Activated naive CD8-positive, alpha-beta T cell treated with anti-CD3 and anti-CD28 coated beads, Interleukin-2, amount 50 U/mL, for 24 hours (primary cell): ENCODE measurements around the gene RGL4.
"Not testable (repeated sequence)": the region's sequence is repeated elsewhere in the genome, so short reads cannot be mapped to it uniquely, and the experiment has no call there.

Experiments
- ATAC-seq: fragments of 150-1000 bp; cut with Tn5 transposase; one replicate; pipeline ENCODE4 v1.10.0; 2021
- DNase-seq: peaks from one replicate; pipeline ENCODE4 v3.0.0; 2021
- H3K27ac Mint-ChIP-seq: one replicate; pipeline ENCODE4 v1.8.0; 2021; ENCODE audit warnings: mild to moderate bottlenecking, mixed read lengths
- H3K27me3 Mint-ChIP-seq: one replicate; pipeline ENCODE4 v1.8.0; 2021; ENCODE audit warnings: mixed read lengths
- H3K36me3 Mint-ChIP-seq: one replicate; pipeline ENCODE4 v1.8.0; 2021; ENCODE audit warnings: low read depth, mixed read lengths
- H3K4me1 Mint-ChIP-seq: one replicate; pipeline ENCODE4 v1.8.0; 2021; ENCODE audit warnings: mixed read lengths
- H3K4me3 Mint-ChIP-seq: one replicate; pipeline ENCODE4 v1.8.0; 2021; ENCODE audit warnings: mild to moderate bottlenecking, moderate library complexity, mixed read lengths
- H3K9me3 Mint-ChIP-seq: one replicate; pipeline ENCODE4 v1.8.0; 2021; ENCODE audit warnings: mixed read lengths

The RGL4 gene, protein sequence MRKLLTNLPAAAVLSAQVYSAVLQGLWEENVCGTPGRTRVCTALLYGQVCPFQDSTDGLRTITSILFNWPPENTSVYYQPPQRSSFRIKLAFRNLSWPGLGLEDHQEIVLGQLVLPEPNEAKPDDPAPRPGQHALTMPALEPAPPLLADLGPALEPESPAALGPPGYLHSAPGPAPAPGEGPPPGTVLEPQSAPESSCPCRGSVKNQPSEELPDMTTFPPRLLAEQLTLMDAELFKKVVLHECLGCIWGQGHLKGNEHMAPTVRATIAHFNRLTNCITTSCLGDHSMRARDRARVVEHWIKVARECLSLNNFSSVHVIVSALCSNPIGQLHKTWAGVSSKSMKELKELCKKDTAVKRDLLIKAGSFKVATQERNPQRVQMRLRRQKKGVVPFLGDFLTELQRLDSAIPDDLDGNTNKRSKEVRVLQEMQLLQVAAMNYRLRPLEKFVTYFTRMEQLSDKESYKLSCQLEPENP

DNA sequence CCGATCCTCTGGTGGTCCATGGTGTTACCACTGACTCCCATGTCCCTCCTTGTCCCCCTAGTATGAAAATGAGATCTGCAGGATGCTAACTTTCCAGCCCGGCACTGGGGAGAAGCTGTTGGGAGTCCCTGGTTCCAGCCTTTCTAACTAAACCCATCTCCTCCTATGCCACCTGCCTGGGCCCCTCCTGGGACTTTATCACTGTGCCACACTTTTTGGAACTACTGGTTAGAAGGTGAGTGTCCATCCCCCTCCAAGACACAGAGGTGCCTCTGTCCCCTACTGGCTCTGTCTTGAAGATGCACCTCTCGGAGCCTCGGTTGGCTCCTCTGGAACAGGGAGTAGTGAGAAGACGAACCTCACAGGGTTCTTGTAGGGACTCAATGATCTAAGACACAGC, at the start of gene RGL4:
TSS of gene RGL4 (plus strand) at position 301 of the 400 bp plus-strand sequence. CDS start 1,018 bp downstream, outside the sequence.
- DNase-seq (no peak), ATAC-seq (no peak)
- Mint-ChIP-seq H3K27me3 (no peaks in the 10 kb centered on the region), H3K36me3 (peaks cover 13% of the 10 kb centered on the region), H3K4me1 (peaks cover 13% of the 10 kb centered on the region), H3K9me3 (no peaks in the 10 kb centered on the region), H3K4me3 (no peak within 1 kb of the TSS), H3K27ac (no peak within 1 kb of the TSS)

DNA sequence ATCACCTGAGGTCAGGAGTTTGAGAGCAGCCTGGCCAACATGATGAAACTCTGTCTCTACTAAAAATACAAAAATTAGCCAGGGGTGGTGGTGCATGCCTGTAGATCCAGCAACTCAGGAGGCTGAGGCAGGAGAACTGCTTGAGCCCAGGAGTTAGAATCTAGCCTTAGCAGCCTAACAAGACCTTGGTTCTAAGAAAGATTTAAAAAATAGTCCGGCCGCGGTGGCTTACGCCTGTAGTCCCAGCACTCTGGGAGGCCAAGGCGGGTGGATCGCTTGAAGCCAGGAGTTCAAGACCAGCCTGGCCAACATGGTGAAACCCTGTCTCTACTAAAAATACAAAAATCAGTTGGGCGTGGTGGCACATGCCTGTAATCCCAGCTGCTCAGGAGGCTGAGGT, 44.3 kb upstream of the RGL4 start:
- H3K4me3 Mint-ChIP-seq, DNase-seq, H3K27ac Mint-ChIP-seq, H3K27me3 Mint-ChIP-seq, H3K36me3 Mint-ChIP-seq, ATAC-seq, H3K9me3 Mint-ChIP-seq, H3K4me1 Mint-ChIP-seq: not testable (repeated sequence)

DNA sequence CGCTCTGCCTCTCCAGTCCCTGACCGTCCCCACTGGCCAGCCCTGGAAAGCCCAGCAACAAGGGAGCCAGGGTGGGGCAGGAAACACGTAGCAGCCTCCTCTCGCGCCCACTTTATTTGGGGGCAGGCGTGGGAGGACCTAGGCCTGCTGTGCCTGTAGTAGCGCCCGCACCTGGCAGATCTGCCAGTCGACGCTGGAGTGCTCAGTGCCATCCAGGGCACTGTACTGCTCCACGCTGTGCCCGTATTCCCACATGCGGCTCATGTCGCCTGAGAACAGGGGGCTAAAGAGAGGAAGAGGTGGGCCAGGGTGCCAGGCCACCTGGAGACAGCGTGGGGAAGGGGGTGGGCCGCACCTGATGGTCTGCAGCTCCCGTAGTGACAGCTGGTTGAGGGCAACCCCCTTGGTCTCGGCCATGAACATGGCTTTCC, 41.7 kb upstream of the RGL4 start:
- H3K4me1 Mint-ChIP-seq: no peaks in the 10 kb centered on the region
- H3K36me3 Mint-ChIP-seq: peaks cover 1% of the 10 kb centered on the region

DNA sequence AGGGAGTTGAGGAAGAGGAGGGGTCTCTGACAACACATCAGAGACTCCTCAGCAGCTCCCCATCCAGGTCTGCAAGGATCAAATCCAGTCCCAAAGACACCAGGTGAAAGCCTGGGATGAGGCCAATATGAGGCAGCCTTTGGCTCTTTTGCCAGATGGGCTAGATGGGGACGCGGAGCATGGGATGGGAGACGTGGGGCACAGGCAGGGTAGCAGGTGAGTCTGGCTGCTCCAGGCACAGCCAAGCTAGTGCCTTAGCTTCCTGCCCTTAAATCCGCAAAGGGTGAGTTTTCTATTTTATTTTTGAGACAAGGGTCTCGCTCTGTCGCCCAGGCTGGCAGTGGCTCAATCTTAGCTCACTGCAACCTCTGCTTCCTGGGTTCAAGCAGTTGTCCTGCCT, 39.1 kb upstream of the RGL4 start:
- Mint-ChIP-seq H3K27me3 (no peaks in the 10 kb centered on the region), H3K36me3 (peaks cover 1% of the 10 kb centered on the region), H3K9me3 (no peaks in the 10 kb centered on the region), H3K4me3 (no peak overlapping the region), H3K27ac (no peak overlapping the region), H3K4me1 (no peaks in the 10 kb centered on the region)
- DNase-seq: no peak
- ATAC-seq: no peak

More for the DNA sequence above, 41.7 kb upstream of the RGL4 start:
- no peak for DNase-seq
- Mint-ChIP-seq H3K9me3 (no peaks in the 10 kb centered on the region), H3K4me3 (no peak overlapping the region), H3K27ac (no peak overlapping the region), H3K27me3 (no peaks in the 10 kb centered on the region)
- no peak for ATAC-seq

DNA sequence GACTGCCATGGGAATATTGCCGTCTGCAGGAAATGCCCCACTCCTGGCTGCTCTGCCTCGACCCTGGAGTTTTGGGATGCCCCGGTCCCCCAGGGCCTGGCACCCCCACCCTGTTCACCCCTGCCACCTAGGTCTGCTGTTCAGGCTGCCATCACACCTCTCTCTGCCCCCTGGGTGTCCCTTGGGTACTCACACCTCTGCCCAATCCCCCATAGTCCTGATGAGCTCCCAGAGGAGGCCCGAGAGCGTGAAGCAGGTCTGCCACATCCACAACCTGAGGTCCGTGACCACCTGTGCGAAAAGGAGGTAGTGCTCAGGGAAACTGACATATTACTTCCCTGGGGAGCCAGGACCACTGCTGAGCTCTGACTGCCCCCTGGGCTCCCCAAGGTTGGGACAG, 38.5 kb upstream of the RGL4 start:
- H3K4me3 Mint-ChIP-seq: no peak overlapping the region
- H3K36me3 Mint-ChIP-seq: peaks cover 1% of the 10 kb centered on the region
- no peaks in the 10 kb centered on the region for H3K4me1 Mint-ChIP-seq
- no peak overlapping the region for H3K27ac Mint-ChIP-seq
- no peaks in the 10 kb centered on the region for H3K9me3 Mint-ChIP-seq
- ATAC-seq: no peak
- DNase-seq: no peak
- no peaks in the 10 kb centered on the region for H3K27me3 Mint-ChIP-seq

DNA sequence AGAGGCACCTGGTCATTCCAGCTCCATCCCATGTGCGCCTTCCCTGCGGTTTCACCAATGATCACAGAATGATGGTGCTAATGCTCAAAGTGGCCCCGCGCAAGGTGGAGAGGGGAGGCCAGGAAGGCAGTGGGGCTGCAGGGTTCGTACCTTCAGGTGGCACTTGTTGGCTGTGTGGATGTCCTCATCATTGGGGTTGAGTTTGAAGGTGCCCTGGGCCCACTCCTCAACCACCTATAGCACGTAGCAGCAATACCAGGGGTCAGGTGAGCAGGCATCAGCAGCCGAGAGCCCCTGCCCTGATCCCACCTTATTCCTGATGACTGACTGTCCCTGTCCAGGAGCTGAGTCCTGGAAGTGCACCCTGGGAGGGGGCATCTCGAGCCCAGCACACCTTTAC, 38.1 kb upstream of the RGL4 start:
- H3K9me3 Mint-ChIP-seq: no peaks in the 10 kb centered on the region
- H3K4me3 Mint-ChIP-seq: no peak overlapping the region
- ATAC-seq (no peak), DNase-seq (no peak)
- H3K36me3 Mint-ChIP-seq: peaks cover 1% of the 10 kb centered on the region
- H3K27me3 Mint-ChIP-seq: no peaks in the 10 kb centered on the region
- H3K4me1 Mint-ChIP-seq: no peaks in the 10 kb centered on the region
- no peak overlapping the region for H3K27ac Mint-ChIP-seq

DNA sequence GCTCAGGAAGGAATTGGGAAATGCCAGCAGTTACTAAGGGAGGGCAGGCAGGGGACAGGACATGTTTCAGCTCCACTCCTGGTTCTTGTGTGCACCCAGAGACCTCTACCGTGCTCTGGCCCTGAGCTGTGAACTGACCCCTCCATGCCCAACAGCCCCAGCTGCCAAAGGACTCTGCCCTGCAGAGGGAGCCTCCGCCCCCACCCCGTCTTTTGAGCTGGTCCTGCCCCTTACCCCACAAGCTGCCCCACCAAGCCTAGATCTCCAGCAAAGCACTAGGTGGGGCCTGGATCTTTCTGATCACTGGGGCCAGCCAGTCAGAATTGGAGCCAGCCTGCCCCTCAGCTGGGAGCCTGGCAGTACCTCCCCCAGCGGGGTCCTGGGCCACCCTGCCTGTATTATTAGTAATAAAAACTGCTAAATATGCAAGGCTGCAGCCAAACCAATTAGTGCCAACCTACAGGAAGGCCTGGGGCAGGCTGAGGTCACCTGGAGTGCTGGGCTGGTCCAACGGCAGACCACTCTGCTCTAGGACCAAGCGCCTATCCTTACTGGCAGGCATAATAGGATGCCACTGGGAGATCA, 34.8 kb upstream of the RGL4 start:
- H3K27ac Mint-ChIP-seq: no peak overlapping the region
- no peaks in the 10 kb centered on the region for H3K9me3 Mint-ChIP-seq
- no peaks in the 10 kb centered on the region for H3K27me3 Mint-ChIP-seq
- H3K4me1 Mint-ChIP-seq: no peaks in the 10 kb centered on the region
- DNase-seq (no peak), ATAC-seq (no peak)
- H3K36me3 Mint-ChIP-seq: peaks cover 8% of the 10 kb centered on the region
- no peak overlapping the region for H3K4me3 Mint-ChIP-seq

DNA sequence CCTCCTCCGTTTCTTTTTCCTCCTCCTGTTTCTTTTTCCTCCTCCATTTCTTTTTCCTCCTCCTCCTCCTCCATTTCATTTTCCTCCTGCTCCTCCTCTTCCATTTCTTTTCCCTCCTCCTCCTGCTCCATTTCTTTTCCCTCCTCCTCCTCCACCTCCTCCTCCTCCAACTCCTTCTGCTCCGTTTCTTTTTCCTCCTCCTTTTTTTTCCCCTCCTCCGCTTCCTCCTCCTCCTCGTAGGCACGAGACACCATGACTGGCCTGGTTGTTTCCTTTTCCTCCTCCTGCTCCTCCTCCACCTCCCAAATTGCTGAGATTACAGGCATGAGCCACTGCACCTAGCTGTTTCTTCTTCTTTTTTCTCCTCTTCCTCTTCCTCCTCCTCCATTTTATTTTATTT, 33.1 kb upstream of the RGL4 start:
- H3K9me3 Mint-ChIP-seq: no peaks in the 10 kb centered on the region
- peaks cover 1% of the 10 kb centered on the region for H3K4me1 Mint-ChIP-seq
- no peak for ATAC-seq
- no peaks in the 10 kb centered on the region for H3K27me3 Mint-ChIP-seq
- no peak for DNase-seq
- no peak overlapping the region for H3K4me3 Mint-ChIP-seq
- no peak overlapping the region for H3K27ac Mint-ChIP-seq
- H3K36me3 Mint-ChIP-seq: peaks cover 13% of the 10 kb centered on the region

DNA sequence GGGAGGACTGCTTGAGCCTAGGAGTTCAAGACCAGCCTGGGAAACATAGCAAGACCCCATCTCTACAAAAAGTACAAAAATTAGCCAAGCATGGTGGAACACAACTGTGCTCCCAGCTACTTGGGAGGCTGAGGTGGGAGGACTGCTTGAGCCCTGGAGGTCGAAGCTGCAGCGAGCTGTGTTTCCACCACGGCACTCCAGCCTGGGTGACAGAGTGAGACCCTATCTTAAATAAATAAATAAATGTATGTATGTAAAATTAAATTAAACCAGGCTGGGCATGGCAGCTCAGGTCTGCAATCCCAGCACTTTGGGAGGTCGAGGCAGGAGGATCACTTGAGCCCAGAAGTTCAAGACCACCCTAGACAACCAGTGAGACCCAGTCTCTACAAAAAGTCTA, 30.4 kb upstream of the RGL4 start:
- peaks cover 17% of the 10 kb centered on the region for H3K36me3 Mint-ChIP-seq
- not testable (repeated sequence) for ATAC-seq, H3K4me1 Mint-ChIP-seq, H3K27ac Mint-ChIP-seq, H3K27me3 Mint-ChIP-seq, DNase-seq, H3K4me3 Mint-ChIP-seq, H3K9me3 Mint-ChIP-seq

DNA sequence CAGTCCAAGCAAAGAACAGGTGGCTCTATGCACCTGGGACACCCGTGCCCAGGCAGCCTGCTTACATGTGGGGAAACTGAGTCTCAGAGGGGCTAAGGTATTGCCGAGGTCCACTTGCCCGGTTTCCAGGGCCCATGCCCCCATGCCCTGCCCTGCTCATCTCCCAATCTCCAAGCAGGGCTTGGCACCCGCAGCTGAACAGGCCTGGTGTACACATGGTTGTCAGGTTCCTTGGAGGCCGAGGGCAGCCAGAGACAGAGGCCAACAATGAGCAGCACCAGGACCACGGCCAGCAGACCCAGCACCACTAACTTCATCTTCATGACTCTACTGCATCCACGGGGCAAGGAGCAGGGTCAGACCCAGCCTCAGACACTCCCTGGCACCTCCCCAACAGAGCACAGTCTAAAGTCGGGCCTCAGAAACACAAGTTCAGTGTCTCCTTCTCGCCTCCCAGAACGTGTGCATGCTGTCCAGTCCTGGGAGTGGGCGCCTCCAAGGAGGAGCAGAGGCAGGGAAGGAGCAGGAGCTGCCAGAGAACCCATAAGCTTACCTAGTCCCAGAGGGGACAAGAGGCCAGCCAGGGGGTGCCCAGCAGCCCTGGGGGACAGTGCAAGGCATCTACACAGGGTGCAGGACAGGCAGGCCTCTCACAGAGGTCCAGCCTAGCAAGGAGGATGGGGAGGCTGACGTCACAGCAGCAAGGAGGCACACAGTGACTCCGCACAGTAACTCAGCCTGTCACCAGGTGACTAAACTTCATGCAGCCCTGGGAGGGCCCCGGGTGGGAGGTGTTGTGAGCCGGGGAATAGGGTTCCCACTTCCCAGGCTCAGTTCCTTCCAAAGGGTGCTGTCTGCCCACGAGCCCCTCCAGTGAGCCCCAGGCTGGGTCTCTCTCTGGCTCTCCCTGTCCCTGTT, 20.2 kb upstream of the RGL4 start:
- ATAC-seq (no peak), DNase-seq (no peak)

DNA sequence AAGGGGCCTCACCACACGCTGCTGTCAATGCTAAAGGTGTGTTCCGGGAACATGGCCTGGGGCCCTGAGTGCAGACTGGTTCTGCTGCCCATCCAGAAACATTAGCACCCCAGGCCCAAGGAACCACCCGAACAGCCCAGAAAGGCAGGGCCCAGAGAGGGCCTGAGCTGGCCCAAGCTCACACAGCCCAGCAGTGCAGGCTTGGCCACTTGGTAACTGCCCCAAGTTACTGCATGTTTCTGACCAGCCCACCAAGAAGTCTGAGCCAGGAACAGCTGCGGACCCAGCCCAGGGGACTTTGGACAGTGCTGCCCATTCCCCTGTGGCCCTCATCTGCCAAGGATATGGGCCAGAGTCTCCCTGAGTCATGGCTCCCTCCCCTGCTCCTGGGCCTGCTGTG, 19.4 kb upstream of the RGL4 start:
- H3K9me3 Mint-ChIP-seq, H3K36me3 Mint-ChIP-seq, H3K4me3 Mint-ChIP-seq, DNase-seq, H3K4me1 Mint-ChIP-seq, H3K27ac Mint-ChIP-seq, H3K27me3 Mint-ChIP-seq: not testable (repeated sequence)
- ATAC-seq: peak; percentile 39

More for the DNA sequence above, 20.2 kb upstream of the RGL4 start:
- H3K9me3 Mint-ChIP-seq: no peaks in the 10 kb centered on the region
- no peak overlapping the region for H3K27ac Mint-ChIP-seq
- no peaks in the 10 kb centered on the region for H3K4me1 Mint-ChIP-seq
- H3K36me3 Mint-ChIP-seq: peaks cover 1% of the 10 kb centered on the region
- no peak overlapping the region for H3K4me3 Mint-ChIP-seq
- H3K27me3 Mint-ChIP-seq: no peaks in the 10 kb centered on the region

DNA sequence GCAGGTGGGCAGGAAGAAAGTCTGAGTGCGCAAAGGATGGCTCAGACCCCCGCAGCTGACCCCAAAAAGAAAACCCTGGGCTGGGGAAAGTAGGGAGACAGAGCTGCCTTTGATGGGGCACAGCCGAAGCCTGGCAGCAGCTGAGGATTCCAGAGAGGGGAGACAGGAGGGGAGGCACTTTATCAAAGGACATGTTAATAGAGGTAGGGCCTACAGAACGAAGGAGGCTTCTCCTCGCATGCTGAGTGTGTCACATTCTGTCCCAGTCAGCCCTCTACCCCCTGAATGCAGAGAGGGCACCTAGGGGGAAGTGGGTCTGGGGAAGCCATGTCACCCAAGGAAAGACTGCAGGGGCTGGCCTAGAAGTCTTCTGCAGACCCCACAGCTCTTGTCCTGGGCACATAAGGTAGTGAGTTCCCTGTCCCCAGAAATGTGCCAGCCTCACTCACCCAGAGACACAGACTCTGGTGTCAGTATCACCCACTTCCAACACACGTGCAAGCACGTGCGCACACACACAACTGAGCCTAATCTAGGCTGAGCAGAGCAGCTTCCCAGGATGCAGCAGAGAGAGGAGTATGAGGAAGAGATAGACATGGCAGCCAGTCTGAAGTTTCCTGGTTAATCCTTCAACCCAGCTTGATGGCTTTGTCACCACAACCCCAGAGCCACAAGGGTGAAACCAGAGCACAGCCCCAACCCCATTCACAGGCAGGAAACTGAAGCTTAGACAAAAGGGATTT, 18.3 kb upstream of the RGL4 start:
- H3K27ac Mint-ChIP-seq, H3K27me3 Mint-ChIP-seq, H3K4me3 Mint-ChIP-seq, H3K36me3 Mint-ChIP-seq, H3K4me1 Mint-ChIP-seq, ATAC-seq, H3K9me3 Mint-ChIP-seq, DNase-seq: not testable (repeated sequence)

DNA sequence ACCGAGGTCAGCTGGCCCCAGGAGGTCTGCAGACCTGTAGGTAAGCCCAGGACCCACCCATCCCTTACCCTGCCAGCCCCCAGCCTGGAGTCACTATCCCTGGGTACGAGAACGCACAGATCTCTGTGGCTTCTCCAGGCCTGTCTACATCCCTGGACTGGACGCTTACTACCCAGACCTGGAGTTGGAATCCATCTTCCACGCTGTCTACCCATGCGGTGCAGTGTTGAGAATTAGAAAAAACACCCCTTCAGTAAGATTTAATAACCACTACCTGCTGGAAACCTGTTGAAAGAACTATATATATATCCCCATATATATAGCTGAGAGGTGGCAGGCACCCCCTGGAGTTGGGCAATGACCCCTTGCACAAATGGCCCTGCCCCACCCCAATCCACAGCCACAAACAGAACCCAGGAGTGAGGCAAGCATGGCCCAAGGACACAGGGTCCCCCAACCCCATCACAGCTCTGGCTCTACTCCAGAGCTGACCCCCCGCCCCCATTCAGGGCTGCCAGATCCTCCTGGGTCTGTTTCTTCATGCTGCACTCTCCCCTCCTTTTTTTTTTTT, 17.7 kb upstream of the RGL4 start:
- Mint-ChIP-seq H3K4me1 (no peaks in the 10 kb centered on the region), H3K36me3 (peaks cover 3% of the 10 kb centered on the region), H3K9me3 (no peaks in the 10 kb centered on the region), H3K27ac (no peak overlapping the region), H3K4me3 (no peak overlapping the region), H3K27me3 (no peaks in the 10 kb centered on the region)
- DNase-seq: no peak
- ATAC-seq: no peak
